GM19397 (cell line): ENCODE data around the gene TTN.
"Not testable (repeated sequence)": the region's sequence is repeated elsewhere in the genome, so short reads cannot be mapped to it uniquely, and the experiment has no call there.

Source experiments
- ATAC-seq: cut with Tn5 transposase; IDR thresholded peaks from one replicate; pipeline ENCODE4 v1.9.1; 2021; ENCODE audit warnings: mild to moderate bottlenecking, moderate library complexity; ENCODE audit not compliant: unreplicated experiment

TTN gene

GRCh38 chr2:178677599-178677998 is 129.6 kb downstream of the TTN start:
- ATAC-seq, result no peak

- no peak for ATAC-seq
These were observed 131.2 kb downstream of the TTN start for GRCh38 chr2:178676046-178676445.

DNA sequence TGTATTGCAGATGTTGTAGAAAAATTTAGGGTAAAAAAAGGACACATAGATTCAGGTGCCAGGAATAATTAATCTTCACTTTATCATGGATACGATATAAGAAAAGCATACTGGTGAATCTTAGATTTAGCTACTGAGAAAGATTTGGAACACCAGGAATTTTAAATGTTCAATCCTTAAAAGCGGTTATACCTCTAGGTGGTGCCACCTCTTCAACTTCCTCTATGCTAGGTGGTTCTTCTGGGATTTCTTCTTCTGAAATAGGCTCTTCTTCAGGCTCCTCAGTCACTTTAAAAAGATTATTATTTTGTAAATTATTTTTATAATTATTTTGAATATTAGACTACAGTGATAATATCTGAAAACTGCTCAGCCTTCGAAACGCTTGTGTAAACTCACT is 133.1 kb downstream of the TTN start:
- ATAC-seq, result no peak

DNA sequence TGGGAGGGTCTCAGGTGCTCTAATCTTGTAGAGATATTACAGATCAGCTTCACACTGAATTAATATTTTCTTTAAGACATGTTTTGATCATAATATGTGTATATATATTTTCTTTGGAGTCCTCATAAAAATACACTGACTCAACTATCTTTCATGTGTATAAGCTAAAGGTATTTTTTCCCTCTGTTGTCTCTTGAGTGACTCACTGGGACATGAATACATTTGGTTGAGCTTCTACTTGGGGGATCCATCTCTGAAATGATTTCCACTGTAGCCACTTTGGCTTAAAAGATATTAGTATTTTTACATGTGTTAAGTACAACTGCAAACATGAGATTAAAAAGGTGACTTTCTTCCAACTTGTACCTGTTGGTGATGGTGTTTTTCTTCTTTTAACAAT is 140.8 kb downstream of the TTN start:
- no peak for ATAC-seq

GRCh38 chr2:178658480-178658879 is 148.7 kb downstream of the TTN start:
- ATAC-seq, result not testable (repeated sequence)

DNA sequence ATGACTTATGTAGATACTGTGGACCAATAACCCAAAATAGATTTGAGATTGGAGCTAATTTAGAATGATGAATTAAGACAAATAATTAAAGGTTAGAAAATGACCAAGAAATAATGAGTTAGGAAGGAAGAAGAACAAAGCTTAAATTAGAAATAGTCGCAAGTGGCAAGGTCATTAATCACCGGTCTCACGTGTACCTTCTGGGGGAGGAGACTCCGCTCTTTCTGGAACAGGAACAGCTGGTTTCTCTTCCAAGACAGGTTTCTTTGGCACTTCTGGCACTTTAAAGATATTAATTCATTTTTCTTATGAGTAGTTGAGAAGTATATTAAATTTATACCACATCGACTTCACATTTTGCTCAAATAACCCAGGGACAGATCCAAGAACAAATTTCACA is 156.7 kb downstream of the TTN start:
- no peak for ATAC-seq

GRCh38 chr2:178644919-178645318 is 162.3 kb downstream of the TTN start:
- no peak for ATAC-seq

GRCh38 chr2:178641498-178641897 is 165.7 kb downstream of the TTN start:
- no peak for ATAC-seq

- ATAC-seq, result no peak
These were observed 171.3 kb downstream of the TTN start for GRCh38 chr2:178635897-178636296.

DNA sequence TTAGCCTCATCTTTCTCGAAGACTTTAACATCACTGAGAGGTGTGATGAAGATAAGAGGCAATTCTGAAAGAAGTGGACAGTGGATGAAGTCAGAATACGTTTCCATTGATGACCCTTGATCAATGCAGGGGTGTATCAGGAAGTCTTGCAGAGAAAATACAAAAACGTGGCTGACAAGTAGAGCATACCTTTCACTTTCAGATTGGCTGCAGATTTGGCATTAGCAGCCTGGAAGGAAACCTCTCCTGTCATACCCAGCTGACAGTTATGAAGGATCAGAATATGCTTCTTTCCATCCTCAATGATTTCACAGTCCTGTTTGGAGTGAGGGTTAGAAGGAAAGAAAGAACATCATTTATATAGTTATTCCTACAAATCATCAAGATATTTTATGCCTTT is 174.5 kb downstream of the TTN start:
- no peak for ATAC-seq

DNA sequence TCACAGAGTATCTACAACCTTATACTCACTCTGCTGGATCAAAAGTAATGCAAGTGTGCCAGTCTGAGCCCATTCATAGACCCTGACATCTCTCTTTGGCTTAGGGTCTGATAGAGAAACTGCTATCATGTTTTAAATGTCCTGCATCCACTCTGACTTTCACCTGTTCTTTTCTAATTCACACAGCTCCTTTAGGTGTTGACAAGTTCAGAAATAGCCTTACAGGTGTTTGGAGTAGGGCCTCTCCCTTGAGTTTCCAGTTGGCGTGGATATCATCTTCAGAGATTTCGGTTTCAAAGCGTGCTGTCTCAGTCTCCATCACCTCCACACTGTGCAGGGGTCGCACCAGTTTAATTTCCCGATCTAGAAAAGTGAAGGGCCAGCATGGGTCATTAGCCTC is 176.6 kb downstream of the TTN start:
- no peak for ATAC-seq

- no peak for ATAC-seq
These were observed 177.8 kb downstream of the TTN start for GRCh38 chr2:178629463-178629862.

DNA sequence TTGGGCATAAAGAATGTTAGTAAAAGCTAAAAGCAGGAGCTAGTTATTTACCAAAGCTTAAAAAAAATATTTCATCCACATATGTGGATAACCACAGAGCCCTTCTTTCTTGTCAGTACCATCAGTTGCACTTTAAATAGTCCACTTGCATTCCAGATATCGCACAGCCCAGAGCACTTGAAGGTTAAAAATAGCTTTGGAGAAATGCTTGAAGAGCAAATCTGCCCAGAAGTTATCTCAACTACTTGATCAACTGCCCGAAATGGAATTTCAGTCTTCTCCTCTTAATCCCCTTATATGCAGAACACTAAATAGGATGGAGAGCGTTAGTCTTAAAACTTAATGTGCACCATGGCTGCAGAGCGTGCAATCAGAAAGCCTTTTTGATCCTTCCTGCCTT is 178.6 kb downstream of the TTN start:
- ATAC-seq, result no peak

DNA sequence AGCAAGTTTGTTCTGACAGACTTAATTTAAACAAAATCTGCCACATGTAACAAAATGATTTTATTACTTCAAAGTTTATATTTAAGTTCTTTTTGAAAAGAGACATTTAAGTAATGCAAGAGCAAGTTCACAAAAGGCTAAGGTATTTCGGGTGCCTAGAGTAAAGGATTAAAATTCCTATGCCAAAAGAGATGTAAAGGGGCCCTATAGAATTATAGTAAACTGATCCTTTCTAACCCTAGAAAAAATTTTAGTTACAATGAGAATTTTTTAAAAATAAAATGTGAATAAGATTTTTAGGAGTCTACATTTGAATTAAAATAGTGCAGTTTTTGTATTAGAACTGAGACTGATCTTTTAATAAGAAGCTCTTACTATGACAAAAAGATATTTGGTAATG is 179.8 kb downstream of the TTN start:
- ATAC-seq, result no peak

DNA sequence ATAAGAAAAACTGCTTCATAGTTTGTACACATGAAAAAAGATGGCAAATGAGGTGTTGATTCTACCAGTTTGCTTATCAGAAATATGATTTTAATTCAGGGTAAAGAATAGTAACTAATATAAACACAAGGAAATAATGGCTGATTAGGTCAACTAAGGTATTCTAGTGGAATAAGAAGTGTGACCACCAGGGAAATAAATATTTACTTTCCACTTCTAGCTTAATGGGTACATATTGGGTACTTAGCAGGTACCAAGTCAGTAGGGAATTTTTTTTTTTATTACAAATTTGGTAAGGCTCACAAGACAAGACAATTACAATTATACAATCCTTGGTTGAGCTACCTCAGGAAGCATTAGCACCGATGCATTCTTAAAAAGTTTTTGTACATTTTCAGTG is 191.3 kb downstream of the TTN start:
- no peak for ATAC-seq

GRCh38 chr2:178602901-178603300 is 204.3 kb downstream of the TTN start:
- no peak for ATAC-seq

GRCh38 chr2:178592655-178593054 is 214.6 kb downstream of the TTN start:
- no peak for ATAC-seq

DNA sequence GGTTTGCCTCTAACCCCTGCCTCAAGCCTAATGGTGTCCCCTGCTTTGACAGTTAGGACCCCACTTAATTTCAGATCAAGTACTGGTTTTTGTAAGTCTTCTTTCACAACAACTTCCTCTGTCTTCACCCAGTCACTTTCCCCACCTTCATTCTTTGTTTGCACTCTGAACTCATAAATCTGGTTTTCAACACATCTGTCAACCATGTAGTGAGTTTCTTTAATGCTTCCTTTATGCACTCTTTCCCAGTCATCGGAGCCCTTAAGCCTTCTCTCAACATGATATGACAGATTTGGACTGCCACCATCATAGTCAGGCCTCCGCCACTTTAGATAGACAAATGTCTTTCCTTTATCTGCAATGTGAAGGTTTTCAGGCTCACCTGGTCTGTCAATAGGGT is 217.9 kb downstream of the TTN start:
- ATAC-seq, result no peak

- no peak for ATAC-seq
These were observed 222.6 kb downstream of the TTN start for GRCh38 chr2:178584666-178585065.

- ATAC-seq, result no peak
These were observed 228.2 kb downstream of the TTN start for GRCh38 chr2:178579006-178579405.

DNA sequence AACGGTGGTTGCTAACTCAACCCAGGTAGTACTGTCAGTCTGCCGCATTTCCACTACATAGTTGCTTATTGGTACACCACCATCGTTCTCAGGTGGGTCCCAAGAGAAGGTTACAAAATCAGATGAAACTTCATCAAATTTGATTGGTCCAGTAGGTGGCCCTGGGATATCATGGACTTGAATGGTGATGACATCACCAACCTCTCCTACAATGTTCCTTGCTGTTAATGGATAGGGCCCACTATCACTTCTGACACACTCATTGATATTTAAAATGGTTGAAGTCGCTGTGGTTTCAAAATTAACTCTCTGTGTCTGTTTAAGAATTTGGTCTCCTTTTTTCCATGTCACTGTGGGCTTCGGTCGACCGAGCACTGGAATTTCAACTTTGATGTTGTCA is 232.4 kb downstream of the TTN start:
- ATAC-seq, result no peak

DNA sequence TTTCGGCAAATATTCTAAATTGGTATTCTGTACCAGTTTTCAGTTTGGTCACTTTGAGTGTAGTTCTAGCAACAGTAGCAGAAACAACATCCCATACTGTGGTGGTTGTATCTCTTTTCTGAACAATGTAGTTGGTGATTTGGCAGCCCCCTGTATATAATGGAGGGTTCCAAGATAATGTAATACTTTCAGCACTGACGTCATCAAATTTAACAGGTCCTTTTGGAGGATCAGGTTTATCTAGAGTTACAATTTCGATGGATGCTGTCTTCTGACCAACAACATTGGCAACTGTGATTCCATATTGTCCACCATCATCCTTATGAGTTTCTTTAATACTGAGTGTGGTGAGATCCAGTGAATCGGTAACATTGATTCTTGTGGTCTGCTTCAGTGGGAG is 239.0 kb downstream of the TTN start:
- ATAC-seq, result no peak

DNA sequence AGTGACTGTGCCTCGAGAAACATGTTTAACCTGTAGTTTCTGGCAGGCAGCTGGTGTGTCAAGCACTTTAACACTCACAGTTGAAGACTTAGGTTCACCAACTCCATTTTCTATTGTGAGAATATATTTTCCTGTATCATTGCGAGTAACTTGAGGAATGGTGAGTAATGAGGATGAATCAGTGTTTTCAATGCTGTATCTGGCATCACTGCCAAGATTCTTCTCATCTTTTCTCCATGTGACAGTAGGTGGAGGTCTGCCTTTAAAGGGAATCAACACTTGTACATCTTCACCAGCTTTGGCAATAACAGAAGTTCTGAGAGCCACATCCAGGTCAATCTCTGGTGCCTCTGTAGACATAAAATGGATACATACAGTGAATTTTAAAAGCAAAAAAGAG is 254.2 kb downstream of the TTN start:
- ATAC-seq, result no peak

DNA sequence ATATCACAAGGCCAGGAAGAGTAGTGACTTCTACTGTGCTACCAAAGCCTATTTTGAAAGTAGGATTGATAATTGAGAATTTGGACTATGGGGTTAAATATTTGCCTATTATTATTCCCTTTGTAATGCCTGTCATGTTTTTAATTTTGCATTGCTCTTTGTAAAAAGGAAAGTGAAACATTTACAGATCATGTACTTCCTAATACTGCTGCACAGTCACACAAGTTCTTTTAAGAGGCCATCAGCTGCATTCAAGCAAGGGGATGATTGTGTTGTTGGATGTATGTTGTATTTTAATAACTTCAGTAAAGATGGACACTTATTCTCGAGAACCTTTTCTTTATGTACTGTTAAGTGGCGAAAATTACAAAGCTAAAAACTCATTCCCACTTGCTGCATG is 256.9 kb downstream of the TTN start:
- ATAC-seq, result no peak
